Epithelial cell of proximal tubule (primary cell): Measurements from ENCODE around the gene NRN1. TPM values are rescaled to one million over a fixed set of nuclear protein-coding genes. Genes with fewer than 3 reads are reported as not detected.
A peak's percentile ranks its signal among the peaks of the same experiment; 100 is the strongest.

Experiments
- DNase-seq: peaks from one replicate; pipeline ENCODE4 v3.0.0-alpha.2; 2011; ENCODE audit warnings: low read depth
- H3K4me3 ChIP-seq: 2 replicates; pipeline ENCODE4 v1.5.1; 2011; ENCODE audit warnings: low read depth, mild to moderate bottlenecking, low read length
- total RNA-seq: library from RNA; depleted of rRNA; stranded (reverse); fragments of >200 nt; gene quantifications from 2 replicates; pipeline ENCODE4 v1.2.3, GENCODE V29; 2015
- TF ChIP-seq, protein P1 (sequence below): conservative IDR thresholded peaks from 2 replicates; pipeline ENCODE4 v1.5.1; 2012; ENCODE audit warnings: low read depth, mild to moderate bottlenecking, low read length

Gene NRN1
- total RNA-seq: 0.72 and 1.1 TPM in 2 replicates

DNA sequence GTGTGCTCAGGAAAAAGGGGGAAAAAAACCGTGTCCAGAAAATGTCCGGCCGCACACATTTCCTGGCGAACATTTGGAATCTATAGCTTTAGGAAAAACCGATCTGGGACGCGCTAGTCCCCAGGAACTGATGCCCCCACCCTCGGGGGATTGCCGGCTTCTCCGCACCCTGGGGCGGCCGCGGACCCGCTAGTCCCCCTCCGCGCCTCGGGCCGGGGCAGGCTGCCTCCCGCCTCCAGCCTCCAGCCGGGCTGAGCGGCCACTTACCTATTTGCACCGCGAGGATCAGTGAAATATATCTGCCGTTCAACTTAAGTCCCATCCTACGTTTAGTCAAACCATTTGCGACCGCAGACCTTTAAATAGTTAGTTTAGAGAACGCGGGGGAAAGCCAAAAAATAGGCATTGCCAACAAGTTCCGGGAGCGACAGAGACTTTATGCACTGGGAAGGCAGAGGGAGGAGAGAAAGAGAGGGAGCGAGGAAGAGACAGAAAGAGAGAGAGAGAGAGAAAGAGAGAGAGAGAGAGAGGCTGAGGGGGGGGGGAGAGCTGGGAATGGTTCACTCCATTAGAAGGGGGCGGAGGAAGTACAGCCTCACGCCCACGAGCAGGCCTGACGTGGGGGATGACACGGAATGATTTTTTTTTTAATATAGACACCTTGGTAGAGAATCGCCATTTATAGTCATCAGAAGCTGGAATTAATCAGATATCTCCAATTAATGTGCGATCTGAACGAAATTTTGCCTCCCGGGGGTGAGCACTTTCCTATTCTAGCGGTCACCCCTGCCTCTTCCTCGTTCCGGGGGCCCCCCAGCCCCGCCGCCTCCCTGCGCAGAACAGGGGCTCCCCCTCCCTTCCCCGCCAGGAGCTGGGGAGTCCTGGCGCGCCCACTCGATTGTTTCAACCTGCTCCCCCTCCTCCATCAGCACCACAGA, at the start of gene NRN1:
Gene NRN1 (minus strand): TSS at position 498 of the 938 bp plus-strand sequence. CDS start 176 bp downstream, at position 322.
- H3K4me3 ChIP-seq: peak within 1 kb of the TSS; percentile 52
- DNase-seq: no peak
- TF ChIP-seq, protein P1, sequence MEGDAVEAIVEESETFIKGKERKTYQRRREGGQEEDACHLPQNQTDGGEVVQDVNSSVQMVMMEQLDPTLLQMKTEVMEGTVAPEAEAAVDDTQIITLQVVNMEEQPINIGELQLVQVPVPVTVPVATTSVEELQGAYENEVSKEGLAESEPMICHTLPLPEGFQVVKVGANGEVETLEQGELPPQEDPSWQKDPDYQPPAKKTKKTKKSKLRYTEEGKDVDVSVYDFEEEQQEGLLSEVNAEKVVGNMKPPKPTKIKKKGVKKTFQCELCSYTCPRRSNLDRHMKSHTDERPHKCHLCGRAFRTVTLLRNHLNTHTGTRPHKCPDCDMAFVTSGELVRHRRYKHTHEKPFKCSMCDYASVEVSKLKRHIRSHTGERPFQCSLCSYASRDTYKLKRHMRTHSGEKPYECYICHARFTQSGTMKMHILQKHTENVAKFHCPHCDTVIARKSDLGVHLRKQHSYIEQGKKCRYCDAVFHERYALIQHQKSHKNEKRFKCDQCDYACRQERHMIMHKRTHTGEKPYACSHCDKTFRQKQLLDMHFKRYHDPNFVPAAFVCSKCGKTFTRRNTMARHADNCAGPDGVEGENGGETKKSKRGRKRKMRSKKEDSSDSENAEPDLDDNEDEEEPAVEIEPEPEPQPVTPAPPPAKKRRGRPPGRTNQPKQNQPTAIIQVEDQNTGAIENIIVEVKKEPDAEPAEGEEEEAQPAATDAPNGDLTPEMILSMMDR: no peak

- TF ChIP-seq, protein P1: no peak
- DNase-seq: no peak
- H3K4me3 ChIP-seq: no peak overlapping the region
Measured at GRCh38 chr6:6052216-6052615, 45.5 kb upstream of the NRN1 start.

DNA sequence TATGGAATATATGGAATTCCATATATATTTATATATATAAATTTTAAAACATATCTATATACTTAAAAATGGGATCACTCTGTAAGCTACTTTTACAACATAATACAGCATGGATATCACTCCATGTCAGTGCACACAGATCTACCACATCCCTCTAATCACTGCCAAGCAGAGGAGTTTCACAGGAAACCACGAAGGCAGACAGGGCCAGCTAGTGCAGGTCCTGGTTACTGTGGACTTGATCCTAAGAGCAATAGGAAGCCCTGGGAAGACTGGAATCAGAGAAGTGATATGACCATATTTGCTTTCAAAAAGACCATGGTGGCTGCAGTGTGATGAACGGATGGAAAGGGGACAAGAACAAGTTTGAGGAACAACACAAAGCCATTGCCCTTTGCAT, 40.0 kb upstream of the NRN1 start:
- no peak overlapping the region for H3K4me3 ChIP-seq
- no peak for DNase-seq
- TF ChIP-seq, protein P1: no peak

DNA sequence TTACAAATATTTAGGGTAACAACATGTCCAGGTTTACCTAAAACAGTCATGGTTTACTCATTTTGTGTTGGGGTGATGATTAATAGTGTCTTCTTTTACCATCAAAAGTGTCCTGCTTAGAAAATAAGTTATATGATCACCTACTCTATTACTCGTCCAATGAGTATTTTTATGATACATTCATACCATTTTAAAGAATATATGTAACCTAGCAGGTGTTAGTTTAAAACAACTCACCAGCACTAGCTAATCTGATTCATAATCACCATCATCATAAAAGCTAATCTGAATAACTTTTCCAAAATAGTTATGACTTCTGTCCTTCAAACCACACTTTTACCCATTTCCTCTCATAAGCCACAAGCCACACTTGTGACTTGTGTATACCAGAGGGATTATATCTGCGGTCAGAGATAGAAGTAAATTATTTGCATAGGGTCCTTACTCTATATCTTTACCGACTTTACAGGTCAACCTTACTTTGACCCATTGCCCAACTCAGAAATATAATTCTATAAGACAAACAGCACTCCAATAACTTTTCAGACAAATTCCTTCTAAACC, 33.3 kb upstream of the NRN1 start:
- TF ChIP-seq, protein P1: no peak
- no peak overlapping the region for H3K4me3 ChIP-seq
- DNase-seq: no peak

- no peak overlapping the region for H3K4me3 ChIP-seq
- TF ChIP-seq, protein P1: no peak
- DNase-seq: no peak
Measured at GRCh38 chr6:6037179-6037578, 30.5 kb upstream of the NRN1 start.

- no peak for DNase-seq
- TF ChIP-seq, protein P1: no peak
- H3K4me3 ChIP-seq: no peak overlapping the region
Measured at GRCh38 chr6:6033858-6034257, 27.1 kb upstream of the NRN1 start.
